HEK293 (cell line): ENCODE data around the gene ROBO1.

Experiments
- CTCF ChIA-PET: fragments of 350-600 bp; formaldehyde crosslinking; extraction: SDS; loops from one replicate; lab custom pipeline; 2021; ENCODE audit warnings: antibody characterized with exemption; lab: Yijun Ruan, JAX
- POLR2A ChIA-PET: fragments of 300-600 bp; formaldehyde crosslinking; extraction: SDS; loops from one replicate; lab custom pipeline; 2020; ENCODE audit warnings: antibody characterized with exemption, inconsistent platforms; lab: Yijun Ruan, JAX
- H3K27ac ChIP-seq: fragments of 200-500 bp; sonication (Bioruptor generic); 2 replicates; pipeline ENCODE4 v1.5.1; 2014; ENCODE audit warnings: low read depth, low read length, control low read depth, inconsistent platforms; ENCODE audit errors: extremely low read depth
- H3K36me3 ChIP-seq, 2 experiments: fragments of 200-500 bp in 1 of 2; sonication (Bioruptor generic) in 1 of 2; 1 replicate in 1 of 2; 2 replicates in 1 of 2; pipeline ENCODE4 v1.5.1; 2014 to 2017; ENCODE audit warnings: inconsistent platforms in 2 of 2, low read length in 2 of 2; ENCODE audit not compliant: control insufficient read depth in 2 of 2, insufficient read depth in 1 of 2
- H3K4me1 ChIP-seq: fragments of 200-500 bp; sonication (Bioruptor generic); 2 replicates; pipeline ENCODE4 v1.5.1; 2014; ENCODE audit warnings: mild to moderate bottlenecking, low read length, inconsistent platforms; ENCODE audit not compliant: control insufficient read depth, insufficient read depth
- H3K4me3 ChIP-seq: 2 replicates; pipeline ENCODE4 v1.5.1; 2011; ENCODE audit warnings: low read depth, mild to moderate bottlenecking, control low read depth, low read length, moderate library complexity
- H3K9me3 ChIP-seq: fragments of 200-500 bp; sonication (Bioruptor generic); 2 replicates; pipeline ENCODE4 v1.5.1; 2014; ENCODE audit warnings: low read depth, low read length, inconsistent platforms; ENCODE audit not compliant: control insufficient read depth, insufficient read depth
- BCL6B ChIP-seq: fragments of 450-650 bp; formaldehyde crosslinking; IDR thresholded peaks from 2 replicates; pipeline ENCODE4 v1.5.1; 2017; ENCODE audit warnings: missing biosample characterization, missing genetic modification characterization
- GLIS1 ChIP-seq: fragments of 450-650 bp; formaldehyde crosslinking; IDR thresholded peaks from 2 replicates; pipeline ENCODE4 v1.5.1; 2016; ENCODE audit warnings: missing biosample characterization, missing genetic modification characterization
- GLIS2 ChIP-seq: fragments of 450-650 bp; formaldehyde crosslinking; IDR thresholded peaks from 2 replicates; pipeline ENCODE4 v1.5.1; 2016; ENCODE audit warnings: missing biosample characterization, missing genetic modification characterization
- OSR2 ChIP-seq: fragments of 450-650 bp; formaldehyde crosslinking; IDR thresholded peaks from 2 replicates; pipeline ENCODE4 v1.5.1; 2016; ENCODE audit warnings: missing biosample characterization, missing genetic modification characterization
- SCRT1 ChIP-seq: fragments of 450-650 bp; formaldehyde crosslinking; IDR thresholded peaks from 2 replicates; pipeline ENCODE4 v1.5.1; 2016; ENCODE audit warnings: missing biosample characterization, missing genetic modification characterization, borderline replicate concordance
- TCF7L2 ChIP-seq: IDR thresholded peaks from 2 replicates; pipeline ENCODE4 v1.6.1; 2011; ENCODE audit warnings: low read depth, mild to moderate bottlenecking, inconsistent platforms, low read length, moderate library complexity, borderline replicate concordance
- ZBTB20 ChIP-seq: fragments of 450-650 bp; formaldehyde crosslinking; IDR thresholded peaks from 2 replicates; pipeline ENCODE4 v1.5.1; 2016; ENCODE audit warnings: missing biosample characterization, missing genetic modification characterization
- ZFP37 ChIP-seq: fragments of 450-650 bp; formaldehyde crosslinking; IDR thresholded peaks from 2 replicates; pipeline ENCODE4 v1.5.1; 2016; ENCODE audit warnings: missing biosample characterization, missing genetic modification characterization
- ZNF133 ChIP-seq: fragments of 450-650 bp; formaldehyde crosslinking; IDR thresholded peaks from 2 replicates; pipeline ENCODE4 v1.5.1; 2016; ENCODE audit warnings: missing biosample characterization, missing genetic modification characterization
- ZNF202 ChIP-seq: fragments of 450-650 bp; formaldehyde crosslinking; IDR thresholded peaks from 2 replicates; pipeline ENCODE4 v1.5.1; 2016; ENCODE audit warnings: missing biosample characterization, missing genetic modification characterization, borderline replicate concordance
- ZNF211 ChIP-seq: fragments of 450-650 bp; formaldehyde crosslinking; IDR thresholded peaks from 2 replicates; pipeline ENCODE4 v1.5.1; 2016; ENCODE audit warnings: low read depth, missing biosample characterization, missing genetic modification characterization
- ZNF23 ChIP-seq: fragments of 450-650 bp; formaldehyde crosslinking; IDR thresholded peaks from 2 replicates; pipeline ENCODE4 v1.5.1; 2016; ENCODE audit warnings: missing biosample characterization, missing genetic modification characterization, borderline replicate concordance
- ZNF239 ChIP-seq: fragments of 450-650 bp; formaldehyde crosslinking; IDR thresholded peaks from 2 replicates; pipeline ENCODE4 v1.5.1; 2016; ENCODE audit warnings: missing biosample characterization, missing genetic modification characterization
- ZNF596 ChIP-seq: fragments of 450-650 bp; IDR thresholded peaks from 2 replicates; pipeline ENCODE4 v1.5.0; 2018; ENCODE audit warnings: missing biosample characterization, mild to moderate bottlenecking, missing genetic modification characterization, moderate library complexity
- ZNF843 ChIP-seq: fragments of 450-650 bp; formaldehyde crosslinking; IDR thresholded peaks from 2 replicates; pipeline ENCODE4 v1.5.1; 2016; ENCODE audit warnings: missing biosample characterization, missing genetic modification characterization
- TF ChIP-seq, protein P1 (sequence below): fragments of 450-650 bp; formaldehyde crosslinking; IDR thresholded peaks from 2 replicates; pipeline ENCODE4 v1.5.0; 2017; ENCODE audit warnings: missing biosample characterization, missing genetic modification characterization, borderline replicate concordance
- TF ChIP-seq, protein P2 (sequence below): fragments of 450-650 bp; formaldehyde crosslinking; IDR thresholded peaks from 2 replicates; pipeline ENCODE4 v1.5.1; 2017; ENCODE audit warnings: missing biosample characterization, mild to moderate bottlenecking, missing genetic modification characterization, moderate library complexity

ROBO1 gene

DNA sequence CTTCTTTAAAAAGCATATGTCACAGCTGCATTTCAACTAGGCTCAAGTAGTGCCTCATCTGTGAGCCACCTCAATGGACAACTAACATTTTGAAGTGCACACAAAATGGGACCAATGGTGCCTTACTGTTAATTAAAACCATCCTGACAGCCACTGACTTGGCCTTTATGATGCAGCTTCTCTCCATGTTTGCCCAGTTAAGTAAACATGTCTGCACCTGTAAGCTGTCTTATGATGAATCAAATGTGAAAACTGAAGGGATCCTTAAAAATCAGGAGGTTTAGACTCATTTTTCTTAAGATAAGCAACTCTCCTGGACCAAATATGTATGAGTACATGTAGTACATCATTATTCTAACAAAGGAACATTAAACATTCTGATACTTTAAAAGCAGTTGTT is 861.6 kb downstream of the ROBO1 start (continued):
- TF ChIP-seq, protein P1, sequence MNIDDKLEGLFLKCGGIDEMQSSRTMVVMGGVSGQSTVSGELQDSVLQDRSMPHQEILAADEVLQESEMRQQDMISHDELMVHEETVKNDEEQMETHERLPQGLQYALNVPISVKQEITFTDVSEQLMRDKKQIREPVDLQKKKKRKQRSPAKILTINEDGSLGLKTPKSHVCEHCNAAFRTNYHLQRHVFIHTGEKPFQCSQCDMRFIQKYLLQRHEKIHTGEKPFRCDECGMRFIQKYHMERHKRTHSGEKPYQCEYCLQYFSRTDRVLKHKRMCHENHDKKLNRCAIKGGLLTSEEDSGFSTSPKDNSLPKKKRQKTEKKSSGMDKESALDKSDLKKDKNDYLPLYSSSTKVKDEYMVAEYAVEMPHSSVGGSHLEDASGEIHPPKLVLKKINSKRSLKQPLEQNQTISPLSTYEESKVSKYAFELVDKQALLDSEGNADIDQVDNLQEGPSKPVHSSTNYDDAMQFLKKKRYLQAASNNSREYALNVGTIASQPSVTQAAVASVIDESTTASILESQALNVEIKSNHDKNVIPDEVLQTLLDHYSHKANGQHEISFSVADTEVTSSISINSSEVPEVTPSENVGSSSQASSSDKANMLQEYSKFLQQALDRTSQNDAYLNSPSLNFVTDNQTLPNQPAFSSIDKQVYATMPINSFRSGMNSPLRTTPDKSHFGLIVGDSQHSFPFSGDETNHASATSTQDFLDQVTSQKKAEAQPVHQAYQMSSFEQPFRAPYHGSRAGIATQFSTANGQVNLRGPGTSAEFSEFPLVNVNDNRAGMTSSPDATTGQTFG, result no peak

DNA sequence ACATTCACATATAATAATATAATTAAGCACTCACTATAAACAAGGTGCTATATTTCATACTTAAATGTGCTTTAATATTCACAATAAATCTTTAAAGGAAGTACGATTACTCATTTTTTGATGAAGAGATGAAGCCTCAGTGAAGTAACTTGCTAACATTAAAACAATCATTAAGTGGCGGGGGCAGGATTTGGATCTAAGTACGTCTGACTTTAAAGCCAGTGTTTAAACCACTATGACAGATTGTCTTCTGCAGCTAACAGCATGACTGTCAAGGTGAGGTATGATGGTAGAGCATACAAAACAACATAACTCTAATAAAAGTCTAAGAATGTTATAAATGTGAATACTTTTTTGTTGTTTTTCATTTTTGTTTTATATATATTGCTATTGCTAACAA is 862.1 kb downstream of the ROBO1 start:
- Histone ChIP-seq H3K4me3 (no peak overlapping the region), H3K27ac (no peak overlapping the region), H3K4me1 (0 out of 2 replicates have a peak, but pooled peaks cover 3% of the 10 kb centered on the region), H3K9me3 (no peaks in the 10 kb centered on the region), H3K36me3 (no peaks in the 10 kb centered on the region)
- POLR2A ChIA-PET, result interaction anchor here (0.7 kb wide), 1 partner anchor 201 kb away, joined by 4 read pairs; no protein-coding TSS in a partner anchor
- CTCF ChIA-PET, result no interaction called here
- TF ChIP-seq SCRT1 (tag by site-specific recombination), result no peak

- Histone ChIP-seq H3K36me3 (no peaks in the 10 kb centered on the region; a peak in 1 of 3 replicates), H3K9me3 (no peaks in the 10 kb centered on the region), H3K27ac (no peak overlapping the region), H3K4me1 (0 out of 2 replicates have a peak, but pooled peaks cover 3% of the 10 kb centered on the region), H3K4me3 (no peak overlapping the region)
- ChIA-PET POLR2A (no interaction called here), CTCF (no interaction called here)
- TF ChIP-seq ZNF239 (tag by site-specific recombination), result no peak
- no peak for TF ChIP-seq GLIS1 (tag by site-specific recombination)
- TF ChIP-seq ZNF211, result no peak
- no peak for TF ChIP-seq ZNF843
- no peak for TF ChIP-seq ZNF202 (tag by site-specific recombination)
- TF ChIP-seq ZFP37 (tag by site-specific recombination), result no peak
- no peak for TF ChIP-seq TCF7L2
- TF ChIP-seq ZBTB20 (tag by site-specific recombination), result no peak
- TF ChIP-seq ZNF133 (tag by site-specific recombination), result no peak
- TF ChIP-seq ZNF23, result no peak
- TF ChIP-seq ZNF596 (tag by site-specific recombination), result no peak
- TF ChIP-seq OSR2 (tag by site-specific recombination), result no peak
- TF ChIP-seq, protein P2, sequence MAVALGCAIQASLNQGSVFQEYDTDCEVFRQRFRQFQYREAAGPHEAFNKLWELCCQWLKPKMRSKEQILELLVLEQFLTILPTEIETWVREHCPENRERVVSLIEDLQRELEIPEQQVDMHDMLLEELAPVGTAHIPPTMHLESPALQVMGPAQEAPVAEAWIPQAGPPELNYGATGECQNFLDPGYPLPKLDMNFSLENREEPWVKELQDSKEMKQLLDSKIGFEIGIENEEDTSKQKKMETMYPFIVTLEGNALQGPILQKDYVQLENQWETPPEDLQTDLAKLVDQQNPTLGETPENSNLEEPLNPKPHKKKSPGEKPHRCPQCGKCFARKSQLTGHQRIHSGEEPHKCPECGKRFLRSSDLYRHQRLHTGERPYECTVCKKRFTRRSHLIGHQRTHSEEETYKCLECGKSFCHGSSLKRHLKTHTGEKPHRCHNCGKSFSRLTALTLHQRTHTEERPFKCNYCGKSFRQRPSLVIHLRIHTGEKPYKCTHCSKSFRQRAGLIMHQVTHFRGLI (tag by site-specific recombination), result no peak
- TF ChIP-seq BCL6B (tag by site-specific recombination), result no peak
- no peak for TF ChIP-seq GLIS2 (tag by site-specific recombination)
Measured at GRCh38 chr3:78901544-78901943, 866.3 kb downstream of the ROBO1 start.
